Tibial nerve (tissue), 4 donors: ENCODE data around the gene SPTBN4. TPM values are rescaled to one million over a fixed set of nuclear protein-coding genes. Genes with fewer than 3 reads are reported as not detected.

Source experiments
- DNase-seq, 2 donors: peaks; one replicate each; pipeline ENCODE4 v3.0.0-alpha.2; 2019; ENCODE audit warnings: low spot score in 2 of 2
- H3K27ac ChIP-seq, 4 donors: fragments of 200-600 bp; sonication (generic) in 3 of 4; one replicate each; pipeline ENCODE4 v1.5.1; 2017 to 2019; ENCODE audit warnings: mild to moderate bottlenecking in 1 of 4
- H3K27me3 ChIP-seq, 2 donors: fragments of 200-600 bp; sonication (generic) in 1 of 2; one replicate each; pipeline versions ENCODE4 v1.5.1 to v1.6.0; 2017 to 2019
- H3K36me3 ChIP-seq, 3 donors: fragments of 200-600 bp; sonication (generic); one replicate each; pipeline ENCODE4 v1.5.1; 2018 to 2019
- H3K4me1 ChIP-seq, 4 donors: fragments of 200-600 bp; sonication (generic) in 3 of 4; one replicate each; pipeline ENCODE4 v1.5.1; 2017 to 2019
- H3K4me3 ChIP-seq, 4 donors: fragments of 200-600 bp; sonication (generic) in 3 of 4; one replicate each; pipeline ENCODE4 v1.5.1; 2017 to 2019; ENCODE audit warnings: mild to moderate bottlenecking in 1 of 4, moderate library complexity in 1 of 4
- H3K9me3 ChIP-seq, 4 donors: fragments of 200-600 bp; sonication (generic) in 3 of 4; one replicate each; pipeline ENCODE4 v1.5.1; 2017 to 2019
- CTCF ChIP-seq, 5 experiments: fragments of 200-600 bp in 3 of 5; fragments of 450-650 bp in 2 of 5; sonication (generic) in 3 of 5; IDR thresholded peaks; one replicate each; pipeline ENCODE4 v1.5.1; 2016 to 2019; ENCODE audit warnings: antibody characterized with exemption in 5 of 5, mild to moderate bottlenecking in 3 of 5, moderate library complexity in 2 of 5
- EP300 ChIP-seq, 2 donors: sonication (generic); formaldehyde crosslinking; IDR thresholded peaks; one replicate each; pipeline ENCODE4 v1.6.1; 2017; ENCODE audit warnings: antibody characterized with exemption in 2 of 2, mild to moderate bottlenecking in 1 of 2
- POLR2A ChIP-seq, 2 donors: fragments of 450-650 bp; IDR thresholded peaks; one replicate each; pipeline ENCODE4 v1.6.1; 2017; ENCODE audit warnings: antibody characterized with exemption in 2 of 2, mild to moderate bottlenecking in 2 of 2, moderate library complexity in 2 of 2
- WGBS, 2 donors: methylation state at CpG; one replicate each; pipeline ENCODE4 v1.1.5; 2018; 5-methylcytosine and 5-hydroxymethylcytosine counted together
- total RNA-seq, 4 donors: library from RNA; depleted of rRNA; stranded (reverse); fragments of >200 nt; gene quantifications; one replicate each; pipeline ENCODE4 v1.1.0, GENCODE V29; 2016

The SPTBN4 gene
- total RNA-seq, 4 donors from 2014 or later = 14.9 to 24.0 (median 19.7) TPM

GRCh38 chr19:40420451-40420765, 46.4 kb upstream of the SPTBN4 start:
- Histone ChIP-seq H3K27me3 (no peaks in the 10 kb centered on the region), H3K4me1 (peaks cover 0 to 57% (median 27%) of the 10 kb centered on the region in 4 donors), H3K36me3 (peaks cover 0 to 13% (median 7%) of the 10 kb centered on the region in 3 donors), H3K27ac (peak overlapping the region; percentile 95 to 100 (median 98)), H3K4me3 (peak overlapping the region; percentile 35 to 81 (median 69)), H3K9me3 (no peaks in the 10 kb centered on the region)
- TF ChIP-seq EP300 (IDR thresholded peaks at IDR 0.05) (no peak), CTCF (IDR thresholded peaks at IDR 0.05) (no peak), POLR2A (IDR thresholded peaks at IDR 0.05) (no peak)
- DNase-seq = no peak
- 56 to 57% methylated on average over 14 of the region's 14 CpGs for WGBS, 2 donors

- Histone ChIP-seq H3K4me3 (peak overlapping the region; percentile 35 to 81 (median 69)), H3K4me1 (peaks cover 0 to 57% (median 27%) of the 10 kb centered on the region in 4 donors), H3K27ac (peak overlapping the region; percentile 95 to 100 (median 98)), H3K9me3 (no peaks in the 10 kb centered on the region), H3K27me3 (no peaks in the 10 kb centered on the region), H3K36me3 (peaks cover 0 to 13% (median 7%) of the 10 kb centered on the region in 3 donors)
- TF ChIP-seq EP300 (IDR thresholded peaks at IDR 0.05) (peak; percentile 93 to 99), CTCF (IDR thresholded peaks at IDR 0.05) (peak; percentile 95 to 98 (median 96)), POLR2A (IDR thresholded peaks at IDR 0.05) (peak; percentile 89 to 97)
- DNase-seq = peak; percentile 87 to 89
- 2 to 4% methylated on average over 38 to 56 of the region's 56 CpGs for WGBS, 2 donors
These were observed 45.7 kb upstream of the SPTBN4 start for GRCh38 chr19:40420766-40421765.

- H3K9me3 ChIP-seq = no peaks in the 10 kb centered on the region
- H3K27ac ChIP-seq = peak overlapping the region; percentile 95 to 100 (median 98)
- H3K4me1 ChIP-seq = peaks cover 0 to 59% (median 33%) of the 10 kb centered on the region in 4 donors
- no peak for DNase-seq
- H3K4me3 ChIP-seq = peak overlapping the region; percentile 35 to 81 (median 69)
- TF ChIP-seq EP300 (IDR thresholded peaks at IDR 0.05) (peak in 1 of 2 donors; percentile 9), POLR2A (IDR thresholded peaks at IDR 0.05) (no peak), CTCF (IDR thresholded peaks at IDR 0.05) (no peak)
- no peaks in the 10 kb centered on the region for H3K27me3 ChIP-seq
- H3K36me3 ChIP-seq = peaks cover 0 to 13% (median 7%) of the 10 kb centered on the region in 3 donors
- 62 to 73% methylated on average over 16 of the region's 16 CpGs for WGBS, 2 donors
These were observed 44.6 kb upstream of the SPTBN4 start for GRCh38 chr19:40421993-40422747.

GRCh38 chr19:40422748-40423566, 43.8 kb upstream of the SPTBN4 start:
- H3K27ac ChIP-seq = peak overlapping the region; percentile 95 to 100 (median 98)
- 77 to 86% methylated on average over 25 of the region's 31 CpGs for WGBS, 2 donors
- peaks cover 0 to 13% (median 7%) of the 10 kb centered on the region in 3 donors for H3K36me3 ChIP-seq
- no peak for DNase-seq
- H3K4me3 ChIP-seq = peak overlapping the region in 1 of 4 donors; percentile 96
- H3K27me3 ChIP-seq = no peaks in the 10 kb centered on the region
- peaks cover 0 to 51% (median 33%) of the 10 kb centered on the region in 4 donors for H3K4me1 ChIP-seq
- TF ChIP-seq POLR2A (IDR thresholded peaks at IDR 0.05) (no peak), CTCF (IDR thresholded peaks at IDR 0.05) (no peak), EP300 (IDR thresholded peaks at IDR 0.05) (no peak)
- H3K9me3 ChIP-seq = no peaks in the 10 kb centered on the region
